Activated T-cell treated with anti-CD3 and anti-CD28 coated beads, Interleukin-2, amount 50 U/mL, for 72 hours (primary cell): Measurements from ENCODE around the gene GPR183. TPM values are rescaled to one million over a fixed set of nuclear protein-coding genes. Genes with fewer than 3 reads are reported as not detected.
A peak's percentile ranks its signal among the peaks of the same experiment; 100 is the strongest.

Experiments
- ATAC-seq, 2 donors: fragments of 150-1000 bp; cut with Tn5 transposase; replicated peaks in 1 of 2; 2 replicates each; pipeline ENCODE4 v1.10.0; 2021; ENCODE audit warnings: moderate library complexity in 2 of 2, mild to moderate bottlenecking in 1 of 2
- DNase-seq, 2 donors: peaks; one replicate each; pipeline ENCODE4 v3.0.0; 2021 to 2022; ENCODE audit warnings: mixed read lengths in 1 of 2
- H3K27ac Mint-ChIP-seq: one replicate; pipeline ENCODE4 v1.8.0; 2022; ENCODE audit warnings: mild to moderate bottlenecking, moderate library complexity, mixed read lengths
- H3K27me3 Mint-ChIP-seq: one replicate; pipeline ENCODE4 v1.8.0; 2022; ENCODE audit warnings: low read depth, mixed read lengths
- H3K36me3 Mint-ChIP-seq, 2 donors: one replicate each; pipeline ENCODE4 v1.8.0; 2022; ENCODE audit warnings: mixed read lengths in 2 of 2, mild to moderate bottlenecking in 1 of 2; ENCODE audit not compliant: insufficient read depth in 2 of 2
- H3K4me1 Mint-ChIP-seq: one replicate; pipeline ENCODE4 v1.8.0; 2022; ENCODE audit warnings: low read depth, mixed read lengths
- H3K4me3 Mint-ChIP-seq, 2 donors: one replicate each; pipeline ENCODE4 v1.8.0; 2022; ENCODE audit warnings: mild to moderate bottlenecking in 2 of 2, mixed read lengths in 2 of 2, moderate library complexity in 2 of 2
- H3K9me3 Mint-ChIP-seq, 2 donors: one replicate each; pipeline ENCODE4 v1.8.0; 2022; ENCODE audit warnings: mixed read lengths in 2 of 2
- total RNA-seq, 2 donors: library from RNA; stranded (reverse); gene quantifications; one replicate each; pipeline ENCODE4 v1.2.3, GENCODE V29; 2022

The GPR183 gene
- total RNA-seq, 2 donors from 2014 or later, result 32.8 to 57.5 TPM

DNA sequence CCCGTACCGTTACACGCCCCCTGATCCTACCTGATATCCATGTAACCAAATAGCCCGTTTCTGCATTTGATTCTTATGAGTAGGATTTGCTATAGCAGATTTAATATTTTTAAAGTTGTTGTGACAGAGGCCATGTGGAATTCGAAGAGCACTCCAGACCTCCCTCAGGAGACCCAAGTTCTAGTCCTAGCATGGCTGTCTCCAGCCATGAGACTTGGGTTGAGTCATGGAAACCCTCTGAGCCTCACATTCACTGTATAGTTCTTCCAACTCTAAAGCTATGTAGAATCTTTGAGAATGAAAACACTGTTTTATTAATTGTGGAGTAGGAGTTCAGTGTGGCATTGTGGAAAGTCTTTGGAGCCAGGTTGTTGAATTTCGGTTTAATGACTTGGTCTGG is 8.0 kb upstream of the GPR183 start:
- no peaks in the 10 kb centered on the region for H3K27me3 Mint-ChIP-seq
- H3K9me3 Mint-ChIP-seq, result no peaks in the 10 kb centered on the region
- ATAC-seq (peak; percentile 42 to 44), DNase-seq (no peak)
- H3K27ac Mint-ChIP-seq, result peak overlapping the region; percentile 98
- H3K4me3 Mint-ChIP-seq, result peak overlapping the region; percentile 75 to 76
- peaks cover 95% of the 10 kb centered on the region for H3K4me1 Mint-ChIP-seq
- H3K36me3 Mint-ChIP-seq, result peaks cover 11 to 16% of the 10 kb centered on the region in 2 donors

DNA sequence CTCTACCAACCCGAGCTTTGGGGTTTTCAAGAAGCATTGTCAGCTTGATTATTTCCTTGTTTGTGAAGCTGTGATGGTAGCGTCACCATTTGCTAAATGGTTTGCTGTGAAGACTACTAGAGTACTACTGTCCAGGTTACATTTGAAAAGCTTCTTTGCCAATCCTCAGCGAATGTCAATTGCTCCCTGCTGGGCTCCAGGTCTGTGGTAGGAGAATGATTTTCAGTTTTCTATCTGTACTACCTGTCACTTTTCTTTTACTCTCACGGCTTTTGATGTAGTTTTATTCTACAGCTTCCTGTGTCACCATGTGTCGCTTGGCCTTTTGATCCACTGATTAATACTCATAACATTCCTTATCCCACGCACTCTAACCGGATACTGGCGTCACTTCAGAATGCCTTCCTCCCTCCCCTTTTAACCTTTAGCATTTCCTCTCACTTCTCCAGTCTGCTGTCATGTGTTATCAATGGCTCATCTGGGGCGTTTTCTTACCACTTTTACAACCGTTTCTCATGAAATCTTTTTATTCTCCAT is 7.5 kb upstream of the GPR183 start:
- Mint-ChIP-seq H3K9me3 (no peaks in the 10 kb centered on the region), H3K36me3 (peaks cover 9 to 16% of the 10 kb centered on the region in 2 donors), H3K27ac (peak overlapping the region; percentile 98), H3K4me3 (peak overlapping the region; percentile 75 to 76), H3K4me1 (peaks cover 95% of the 10 kb centered on the region), H3K27me3 (no peaks in the 10 kb centered on the region)
- DNase-seq (peak; percentile 76 to 77), ATAC-seq (peak; percentile 75 to 82)

DNA sequence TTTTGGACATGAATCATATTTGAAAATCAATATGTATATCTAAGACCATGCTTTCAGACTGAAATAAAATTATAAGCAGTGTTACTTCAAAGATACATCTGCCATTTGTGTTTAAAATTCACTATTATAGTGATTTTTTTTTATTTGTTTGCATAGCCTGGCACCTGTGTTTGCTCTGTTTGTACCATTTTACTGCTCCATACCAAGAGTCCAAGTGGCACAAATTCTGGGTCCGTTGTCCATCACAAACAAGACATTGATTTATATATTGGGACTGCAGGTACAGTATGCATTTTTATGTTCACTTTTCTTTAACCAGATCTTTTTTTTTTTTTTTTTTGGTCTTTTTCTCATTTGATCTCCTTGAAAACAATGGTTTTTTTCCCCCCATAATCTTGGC is 6.7 kb upstream of the GPR183 start:
- Mint-ChIP-seq H3K27me3 (no peaks in the 10 kb centered on the region), H3K9me3 (no peaks in the 10 kb centered on the region), H3K36me3 (peaks cover 6 to 17% of the 10 kb centered on the region in 2 donors), H3K27ac (peak overlapping the region; percentile 98), H3K4me3 (peak overlapping the region; percentile 75 to 76), H3K4me1 (peaks cover 97% of the 10 kb centered on the region)
- no peak for DNase-seq
- ATAC-seq, result no peak

DNA sequence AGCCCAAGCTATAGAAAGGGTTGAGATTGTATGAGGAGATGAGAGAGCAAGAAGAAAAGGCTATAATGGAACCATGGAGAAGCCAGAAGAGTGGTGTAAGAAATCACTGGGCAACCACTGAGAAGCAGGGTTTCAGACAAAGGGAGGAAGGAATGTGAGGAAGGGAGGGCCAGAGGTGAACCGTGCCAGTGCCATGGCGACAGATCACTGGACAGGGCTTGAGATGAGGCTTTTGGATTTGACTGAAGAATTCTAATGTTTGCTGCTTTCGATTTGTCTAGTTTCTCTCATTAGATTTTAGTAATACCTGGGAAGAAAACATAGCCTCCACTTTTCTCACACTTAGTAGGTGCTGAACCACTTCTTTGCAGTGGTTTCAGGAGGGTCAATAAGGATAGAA is 6.3 kb upstream of the GPR183 start:
- no peak for ATAC-seq
- Mint-ChIP-seq H3K27ac (peak overlapping the region; percentile 98), H3K4me3 (peak overlapping the region; percentile 75 to 76), H3K4me1 (peaks cover 97% of the 10 kb centered on the region), H3K27me3 (no peaks in the 10 kb centered on the region), H3K36me3 (peaks cover 6 to 13% of the 10 kb centered on the region in 2 donors), H3K9me3 (no peaks in the 10 kb centered on the region)
- DNase-seq, result no peak

DNA sequence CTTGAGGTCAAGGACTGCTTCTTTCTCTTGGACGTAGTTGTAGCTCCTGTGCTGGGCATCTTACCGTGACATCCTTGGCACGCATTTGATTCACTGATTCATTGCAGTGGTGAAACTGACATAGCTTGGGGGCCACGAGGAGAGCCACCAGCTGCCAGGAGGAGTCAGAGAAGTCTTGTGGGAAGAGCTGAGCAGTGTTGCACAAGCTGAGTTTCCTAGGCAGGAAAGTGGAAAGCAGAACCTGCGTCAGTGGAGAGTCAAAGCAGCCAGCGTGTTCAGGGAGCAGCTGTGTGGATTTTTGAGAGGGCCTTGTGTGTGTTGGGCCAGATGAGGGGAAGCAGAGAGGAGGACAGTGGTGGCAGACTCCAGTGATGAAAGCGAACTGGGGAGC is 5.3 kb upstream of the GPR183 start:
- ATAC-seq (peak in 1 of 2 donors; percentile 1), DNase-seq (peak; percentile 42 to 49)
- Mint-ChIP-seq H3K4me1 (peaks cover 100% of the 10 kb centered on the region), H3K27me3 (no peaks in the 10 kb centered on the region), H3K4me3 (peak overlapping the region; percentile 75 to 76), H3K9me3 (no peaks in the 10 kb centered on the region), H3K36me3 (peaks cover 7 to 11% of the 10 kb centered on the region in 2 donors), H3K27ac (peak overlapping the region; percentile 98)

DNA sequence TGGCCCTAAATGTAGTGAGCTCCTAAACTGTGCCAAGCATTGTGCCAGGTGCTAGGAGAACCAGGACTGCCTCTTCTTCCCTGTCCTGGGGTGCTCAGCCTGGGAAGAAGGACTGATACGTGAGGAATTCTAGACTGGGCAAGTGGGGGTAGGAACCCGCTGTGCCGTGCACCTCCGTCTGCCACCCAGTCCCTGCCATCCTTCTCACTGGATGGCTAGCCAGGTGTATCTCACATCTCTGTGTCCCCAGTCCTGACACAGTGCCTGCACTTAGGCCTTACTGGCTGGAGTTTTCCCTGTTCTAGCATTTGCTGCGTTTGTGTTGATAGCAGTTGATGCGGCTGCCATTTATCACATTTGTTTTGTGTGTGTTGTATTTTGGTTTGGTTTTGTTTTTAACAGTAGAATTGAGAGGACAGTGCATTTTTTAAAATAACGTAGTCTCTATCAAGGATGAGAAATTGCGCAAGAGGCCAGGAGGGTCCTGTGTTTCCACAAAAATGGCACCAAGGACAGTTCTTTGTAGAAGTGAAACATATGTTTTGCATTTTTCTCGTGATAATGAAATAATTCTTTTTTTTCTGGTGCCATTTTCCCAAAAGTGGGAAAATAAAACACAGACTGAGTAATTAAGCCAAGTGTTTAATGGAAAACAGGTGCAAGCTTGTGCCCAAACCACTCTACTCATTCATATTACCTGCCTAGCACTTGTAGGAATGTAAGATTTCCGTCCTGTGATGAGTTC is 4.7 kb upstream of the GPR183 start:
- no peak for ATAC-seq
- H3K36me3 Mint-ChIP-seq, result peaks cover 8 to 12% of the 10 kb centered on the region in 2 donors
- no peaks in the 10 kb centered on the region for H3K27me3 Mint-ChIP-seq
- H3K4me1 Mint-ChIP-seq, result peaks cover 97% of the 10 kb centered on the region
- peak overlapping the region; percentile 98 for H3K27ac Mint-ChIP-seq
- H3K4me3 Mint-ChIP-seq, result peak overlapping the region; percentile 75 to 76
- DNase-seq, result no peak
- no peaks in the 10 kb centered on the region for H3K9me3 Mint-ChIP-seq

DNA sequence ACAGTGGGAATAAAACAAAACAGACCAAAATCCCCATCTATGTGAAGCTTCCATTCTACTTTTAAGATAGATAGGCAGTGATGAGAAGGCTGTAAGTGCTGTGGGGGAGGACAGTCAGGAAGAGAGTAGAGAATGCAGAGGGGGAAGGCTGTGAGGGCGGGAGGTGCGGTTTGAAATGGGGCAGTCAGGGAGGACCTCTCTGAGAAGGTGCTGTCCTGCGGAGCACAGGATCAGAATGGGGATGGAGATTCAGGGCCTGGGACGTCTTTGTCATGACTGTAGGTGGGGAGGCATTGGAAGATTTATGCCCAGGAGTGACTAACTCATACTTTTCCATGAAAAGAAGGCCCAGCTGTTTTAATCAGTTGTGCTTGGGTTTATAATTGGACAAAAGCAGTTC is 3.9 kb upstream of the GPR183 start:
- H3K36me3 Mint-ChIP-seq, result peaks cover 13 to 15% of the 10 kb centered on the region in 2 donors
- no peak for ATAC-seq
- H3K4me3 Mint-ChIP-seq, result peak overlapping the region; percentile 49 to 76

DNA sequence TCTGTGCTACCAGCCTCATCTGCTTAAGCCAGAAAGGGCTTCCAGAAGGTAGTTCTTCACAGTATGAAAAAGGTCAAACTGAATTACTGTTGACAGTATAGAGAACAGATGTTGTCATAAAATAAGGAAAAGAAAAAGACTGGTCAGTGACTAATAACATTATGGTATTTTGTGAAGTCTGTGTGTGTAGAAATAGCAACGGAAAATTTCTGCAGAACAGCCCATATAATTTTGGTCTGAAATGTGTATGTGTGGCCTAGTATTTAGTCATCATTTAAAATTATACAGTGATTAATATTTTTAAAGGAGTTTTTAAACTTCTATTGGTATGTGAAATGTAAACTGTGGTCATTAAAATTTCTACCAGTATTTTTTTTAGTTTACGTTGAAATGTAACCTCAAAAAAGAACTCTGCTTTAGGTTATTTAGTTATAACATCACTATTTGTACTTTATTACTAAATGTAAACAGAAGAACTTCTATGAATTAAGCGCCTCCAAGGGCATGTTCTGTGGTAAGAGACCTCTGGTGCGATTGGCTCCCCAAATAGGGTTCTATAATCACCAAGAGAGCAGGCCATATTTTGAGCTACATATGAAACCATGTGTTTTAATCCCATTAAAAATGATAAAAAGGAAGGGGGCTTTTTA is 3.3 kb upstream of the GPR183 start:
- no peak for ATAC-seq
- DNase-seq, result no peak
- Mint-ChIP-seq H3K27me3 (no peaks in the 10 kb centered on the region), H3K27ac (peak overlapping the region; percentile 98), H3K36me3 (peaks cover 17 to 19% of the 10 kb centered on the region in 2 donors), H3K4me3 (peak overlapping the region; percentile 59 to 76), H3K9me3 (no peaks in the 10 kb centered on the region), H3K4me1 (peaks cover 83% of the 10 kb centered on the region)

More for the DNA sequence above, 3.9 kb upstream of the GPR183 start:
- Mint-ChIP-seq H3K27ac (peak overlapping the region; percentile 98), H3K9me3 (no peaks in the 10 kb centered on the region), H3K27me3 (no peaks in the 10 kb centered on the region), H3K4me1 (peaks cover 90% of the 10 kb centered on the region)
- DNase-seq, result peak; percentile 34 to 51

DNA sequence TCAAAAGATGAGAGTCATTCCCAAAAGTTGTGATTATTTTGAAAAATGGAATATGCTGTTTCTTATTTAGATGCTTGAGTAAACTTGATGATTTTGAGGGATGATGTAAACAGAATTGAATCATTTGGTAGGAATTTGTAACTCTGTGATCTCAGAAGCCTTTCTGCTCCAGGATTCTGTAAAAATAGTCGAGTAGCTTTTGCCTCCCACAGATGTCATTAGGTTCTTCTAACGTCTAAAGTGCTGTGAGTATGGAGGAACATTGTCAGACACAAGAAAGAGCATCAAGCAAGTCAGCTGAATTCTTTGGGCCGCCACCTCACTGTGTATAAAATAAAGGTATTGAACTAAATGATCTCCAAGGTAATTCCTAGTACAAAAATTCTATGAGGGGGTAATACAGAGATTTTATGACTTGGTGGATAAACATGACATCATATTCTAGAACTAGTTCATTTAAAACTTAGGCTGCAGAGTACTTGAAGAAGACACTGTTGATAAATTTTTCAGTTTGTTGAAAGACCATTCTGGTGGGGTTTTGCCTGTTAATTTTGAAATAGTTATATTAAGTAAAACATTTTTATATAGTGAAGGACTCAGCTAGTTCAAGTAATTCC is 1.4 kb upstream of the GPR183 start:
- Mint-ChIP-seq H3K9me3 (no peaks in the 10 kb centered on the region), H3K27me3 (no peaks in the 10 kb centered on the region), H3K4me3 (peak overlapping the region; percentile 95 to 96), H3K4me1 (peaks cover 83% of the 10 kb centered on the region), H3K36me3 (peaks cover 26 to 28% of the 10 kb centered on the region in 2 donors), H3K27ac (peak overlapping the region; percentile 98)
- ATAC-seq (no peak), DNase-seq (no peak)

DNA sequence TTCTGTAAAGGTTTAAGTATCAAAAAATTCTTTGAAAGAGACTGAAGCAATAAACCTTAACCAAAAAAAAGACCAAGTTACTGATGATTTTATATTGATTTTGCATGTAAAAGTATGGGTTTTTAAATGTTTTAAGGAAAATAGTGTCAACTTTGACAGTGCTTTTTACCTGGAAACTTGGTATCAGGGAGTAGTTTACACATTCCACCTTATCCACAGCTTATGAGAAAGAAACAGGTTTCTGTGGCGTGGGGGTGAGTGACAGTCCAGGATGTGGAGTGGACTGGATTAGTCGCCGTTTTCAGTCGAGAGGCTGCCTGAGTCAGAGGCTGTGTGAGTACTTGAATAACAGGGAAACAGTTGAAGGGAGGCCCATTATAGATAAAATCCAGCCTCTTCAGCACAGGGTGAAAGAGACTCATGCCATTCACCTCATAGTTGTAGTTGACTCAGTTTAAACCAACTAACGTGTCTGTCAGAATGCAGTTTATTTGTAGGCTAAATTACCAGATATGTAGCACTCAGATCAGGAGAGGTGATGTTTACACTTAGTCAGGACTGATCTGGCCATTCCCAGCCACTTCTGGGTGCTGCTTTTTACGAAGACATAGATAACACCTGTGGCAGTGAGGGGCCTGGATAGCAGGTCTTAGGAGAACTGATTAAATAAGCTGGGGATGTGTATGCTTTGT is 595 bp upstream of the GPR183 start:
- H3K9me3 Mint-ChIP-seq, result no peaks in the 10 kb centered on the region
- no peaks in the 10 kb centered on the region for H3K27me3 Mint-ChIP-seq
- ATAC-seq (peak; percentile 85 to 88), DNase-seq (peak; percentile 81 to 87)
- peaks cover 83% of the 10 kb centered on the region for H3K4me1 Mint-ChIP-seq
- H3K4me3 Mint-ChIP-seq, result peak overlapping the region; percentile 95 to 96
- peak overlapping the region; percentile 98 for H3K27ac Mint-ChIP-seq
- H3K36me3 Mint-ChIP-seq, result peaks cover 30 to 32% of the 10 kb centered on the region in 2 donors

DNA sequence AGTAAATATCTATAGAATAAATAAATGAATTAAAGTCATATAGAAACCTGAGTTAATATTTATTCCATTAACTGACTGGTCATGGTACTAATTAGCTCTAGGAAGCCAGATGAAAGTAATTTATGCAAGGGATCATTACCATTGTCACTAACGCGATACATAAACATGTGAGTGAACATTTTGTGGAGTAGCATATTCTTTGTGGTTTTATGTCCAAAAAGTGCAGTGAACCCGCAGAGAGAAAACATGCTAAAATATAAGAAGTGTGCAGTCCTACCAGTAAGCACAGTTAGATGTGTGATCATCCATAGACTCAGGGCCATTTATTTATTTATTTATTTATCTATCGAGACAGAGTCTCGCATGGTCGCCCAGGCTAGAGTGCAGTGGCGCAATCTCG is 1.6 kb downstream of the GPR183 start:
- Mint-ChIP-seq H3K36me3 (peaks cover 26 to 34% of the 10 kb centered on the region in 2 donors), H3K27ac (peak overlapping the region; percentile 90), H3K9me3 (no peaks in the 10 kb centered on the region), H3K4me3 (peak overlapping the region; percentile 95 to 96), H3K4me1 (peaks cover 77% of the 10 kb centered on the region), H3K27me3 (no peaks in the 10 kb centered on the region)
- ATAC-seq (no peak), DNase-seq (no peak)

DNA sequence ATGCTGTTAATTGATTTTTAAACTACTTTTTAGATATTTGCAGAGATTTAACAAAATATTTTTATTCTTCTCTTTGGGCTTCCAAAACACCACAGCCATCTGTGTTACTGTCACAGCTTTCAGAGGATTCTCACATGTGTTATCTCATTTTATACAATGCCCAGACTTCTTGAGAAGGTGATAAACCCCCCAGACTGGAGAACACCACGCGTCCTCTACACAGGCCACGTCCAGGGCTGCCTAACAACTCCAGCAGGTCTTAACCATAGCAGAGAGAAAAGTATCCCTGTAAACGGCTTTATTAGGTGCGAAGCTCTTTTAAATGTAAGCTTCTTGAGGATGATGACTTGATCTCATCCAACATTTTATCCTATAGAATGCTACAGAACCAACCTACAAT is 2.0 kb downstream of the GPR183 start:
- ATAC-seq, result no peak

More for the DNA sequence above, 2.0 kb downstream of the GPR183 start:
- Mint-ChIP-seq H3K4me3 (peak overlapping the region; percentile 95 to 96), H3K9me3 (no peaks in the 10 kb centered on the region), H3K36me3 (peaks cover 26 to 34% of the 10 kb centered on the region in 2 donors), H3K27ac (peak overlapping the region; percentile 82), H3K27me3 (no peaks in the 10 kb centered on the region), H3K4me1 (peaks cover 77% of the 10 kb centered on the region)
- no peak for DNase-seq
